ENCODE measurements around the gene UPF3A.

DNA sequence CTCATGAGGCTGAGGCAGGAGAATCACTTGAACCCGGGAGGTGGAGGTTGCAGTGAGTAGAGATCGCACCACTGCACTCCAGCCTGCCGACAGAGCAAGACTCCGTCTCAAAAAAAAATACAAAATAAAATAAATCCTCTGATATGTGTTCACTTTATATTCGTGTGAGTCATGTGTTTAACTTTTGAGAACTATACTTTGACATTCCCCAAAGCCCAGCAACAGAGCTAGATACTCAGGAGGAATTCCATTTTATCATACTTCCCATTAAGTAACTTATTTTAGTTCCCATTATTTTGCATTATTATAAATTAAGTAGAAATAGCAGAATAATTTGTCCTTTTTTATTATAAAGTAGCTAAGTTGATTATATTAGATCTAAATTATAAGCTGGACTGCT lies 29.6 kb downstream of the UPF3A start:
- TF ChIP-seq, protein P1, sequence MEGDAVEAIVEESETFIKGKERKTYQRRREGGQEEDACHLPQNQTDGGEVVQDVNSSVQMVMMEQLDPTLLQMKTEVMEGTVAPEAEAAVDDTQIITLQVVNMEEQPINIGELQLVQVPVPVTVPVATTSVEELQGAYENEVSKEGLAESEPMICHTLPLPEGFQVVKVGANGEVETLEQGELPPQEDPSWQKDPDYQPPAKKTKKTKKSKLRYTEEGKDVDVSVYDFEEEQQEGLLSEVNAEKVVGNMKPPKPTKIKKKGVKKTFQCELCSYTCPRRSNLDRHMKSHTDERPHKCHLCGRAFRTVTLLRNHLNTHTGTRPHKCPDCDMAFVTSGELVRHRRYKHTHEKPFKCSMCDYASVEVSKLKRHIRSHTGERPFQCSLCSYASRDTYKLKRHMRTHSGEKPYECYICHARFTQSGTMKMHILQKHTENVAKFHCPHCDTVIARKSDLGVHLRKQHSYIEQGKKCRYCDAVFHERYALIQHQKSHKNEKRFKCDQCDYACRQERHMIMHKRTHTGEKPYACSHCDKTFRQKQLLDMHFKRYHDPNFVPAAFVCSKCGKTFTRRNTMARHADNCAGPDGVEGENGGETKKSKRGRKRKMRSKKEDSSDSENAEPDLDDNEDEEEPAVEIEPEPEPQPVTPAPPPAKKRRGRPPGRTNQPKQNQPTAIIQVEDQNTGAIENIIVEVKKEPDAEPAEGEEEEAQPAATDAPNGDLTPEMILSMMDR (IDR thresholded peaks at IDR 0.05) = no peak
- TF ChIP-seq POLR2A (IDR thresholded peaks at IDR 0.05) (no peak), POLR2AphosphoS5 (IDR thresholded peaks at IDR 0.05) (no peak), EP300 (IDR thresholded peaks at IDR 0.05) (no peak)

All from upper lobe of left lung (tissue), 4 donors.